Astrocyte (in vitro differentiated cells and primary cell): Measurements from ENCODE around the gene MMAB. TPM values are rescaled to one million over a fixed set of nuclear protein-coding genes. Genes with fewer than 3 reads are reported as not detected.

Experiments used
- DNase-seq: peaks from one replicate; pipeline ENCODE4 v3.0.0-alpha.2; 2010; ENCODE audit warnings: low read depth
- FAIRE-seq: peaks from 2 replicates; lab custom pipeline; 2011; peaks lifted over from hg19 to GRCh38; lab: Jason Lieb, UNC
- H2AFZ ChIP-seq: 2 replicates; pipeline ENCODE4 v1.6.0; 2012; ENCODE audit warnings: low read depth, low read length, inconsistent platforms
- H3K27ac ChIP-seq: 2 replicates; pipeline ENCODE4 v1.5.1; 2011; ENCODE audit warnings: low read depth, low read length, inconsistent platforms
- H3K27me3 ChIP-seq: 2 replicates; pipeline ENCODE4 v1.6.0; 2011; ENCODE audit warnings: low read length, inconsistent platforms; ENCODE audit not compliant: insufficient read depth
- H3K36me3 ChIP-seq: 2 replicates; pipeline ENCODE4 v1.5.1; 2011; ENCODE audit warnings: low read length, inconsistent platforms; ENCODE audit not compliant: insufficient read depth
- H3K4me1 ChIP-seq: 2 replicates; pipeline ENCODE4 v1.5.1; 2011; ENCODE audit warnings: low read length, inconsistent platforms; ENCODE audit not compliant: insufficient read depth
- H3K4me2 ChIP-seq: 2 replicates; pipeline ENCODE4 v1.6.0; 2012; ENCODE audit warnings: low read length, inconsistent platforms
- H3K4me3 ChIP-seq: 2 replicates; pipeline ENCODE4 v1.5.1; 2011; ENCODE audit warnings: low read depth, mild to moderate bottlenecking, low read length, inconsistent platforms; ENCODE audit not compliant: insufficient read depth
- H3K79me2 ChIP-seq: 2 replicates; pipeline ENCODE4 v1.6.0; 2012; ENCODE audit warnings: mild to moderate bottlenecking, low read length, inconsistent platforms; ENCODE audit not compliant: insufficient read depth
- H3K9ac ChIP-seq: 2 replicates; pipeline ENCODE4 v1.6.0; 2012; ENCODE audit warnings: mild to moderate bottlenecking, low read length, inconsistent platforms
- H3K9me3 ChIP-seq: 2 replicates; pipeline ENCODE4 v1.5.1; 2012; ENCODE audit warnings: low read depth, mild to moderate bottlenecking, low read length, inconsistent platforms; ENCODE audit not compliant: insufficient read depth
- H4K20me1 ChIP-seq: 2 replicates; pipeline ENCODE4 v1.6.0; 2012; ENCODE audit warnings: low read length, inconsistent platforms; ENCODE audit not compliant: insufficient read depth
- H3K27ac Mint-ChIP-seq: one replicate; pipeline ENCODE4 v1.8.0; 2021; ENCODE audit warnings: mild to moderate bottlenecking, mixed read lengths; ENCODE audit not compliant: unreplicated experiment
- H3K27me3 Mint-ChIP-seq: one replicate; pipeline ENCODE4 v1.8.0; 2021; ENCODE audit warnings: low read depth, mixed read lengths; ENCODE audit not compliant: unreplicated experiment
- H3K36me3 Mint-ChIP-seq: one replicate; pipeline ENCODE4 v1.8.0; 2021; ENCODE audit warnings: low read depth, mixed read lengths; ENCODE audit not compliant: unreplicated experiment
- H3K4me1 Mint-ChIP-seq: one replicate; pipeline ENCODE4 v1.8.0; 2021; ENCODE audit warnings: low read depth, mixed read lengths; ENCODE audit not compliant: unreplicated experiment
- H3K4me3 Mint-ChIP-seq: one replicate; pipeline ENCODE4 v1.8.0; 2021; ENCODE audit warnings: mild to moderate bottlenecking, moderate library complexity, mixed read lengths; ENCODE audit not compliant: unreplicated experiment
- H3K9me3 Mint-ChIP-seq: one replicate; pipeline ENCODE4 v1.8.0; 2021; ENCODE audit warnings: mild to moderate bottlenecking, mixed read lengths; ENCODE audit not compliant: unreplicated experiment
- CTCF ChIP-seq: IDR thresholded peaks from 2 replicates; pipeline ENCODE4 v1.5.1; 2011; ENCODE audit warnings: low read depth, mild to moderate bottlenecking, inconsistent platforms, low read length, moderate library complexity; ENCODE audit not compliant: insufficient read depth
- EZH2 ChIP-seq: IDR thresholded peaks from 2 replicates; pipeline ENCODE4 v1.6.1; 2012; ENCODE audit warnings: mild to moderate bottlenecking, low read length, inconsistent platforms; ENCODE audit not compliant: insufficient read depth
- total RNA-seq: library from RNA; stranded (reverse); gene quantifications from 2 replicates; pipeline ENCODE4 v1.2.1, GENCODE V29; 2021

Gene MMAB
- total RNA-seq, 1 donor from 2014 or later = 17.8 TPM

- H3K27ac Mint-ChIP-seq = no peak overlapping the region
- Histone ChIP-seq H3K79me2 (no peaks in the 10 kb centered on the region), H4K20me1 (no peaks in the 10 kb centered on the region), H3K27me3 (no peaks in the 10 kb centered on the region), H3K9me3 (no peaks in the 10 kb centered on the region), H3K4me3 (no peak overlapping the region), H3K36me3 (no peaks in the 10 kb centered on the region), H3K4me2 (no peak overlapping the region), H3K9ac (no peak overlapping the region), H3K27ac (no peak overlapping the region), H3K4me1 (no peaks in the 10 kb centered on the region), H2AFZ (no peak overlapping the region)
- no peak for DNase-seq
- FAIRE-seq = no peak
- H3K27me3 Mint-ChIP-seq = no peaks in the 10 kb centered on the region
- peaks cover 20% of the 10 kb centered on the region for H3K36me3 Mint-ChIP-seq
- H3K4me3 Mint-ChIP-seq = no peak overlapping the region
- TF ChIP-seq CTCF (no peak), EZH2 (no peak)
- H3K4me1 Mint-ChIP-seq = no peaks in the 10 kb centered on the region
- no peaks in the 10 kb centered on the region for H3K9me3 Mint-ChIP-seq
These were observed 43.3 kb downstream of the MMAB start for GRCh38 chr12:109529691-109530640.

DNA sequence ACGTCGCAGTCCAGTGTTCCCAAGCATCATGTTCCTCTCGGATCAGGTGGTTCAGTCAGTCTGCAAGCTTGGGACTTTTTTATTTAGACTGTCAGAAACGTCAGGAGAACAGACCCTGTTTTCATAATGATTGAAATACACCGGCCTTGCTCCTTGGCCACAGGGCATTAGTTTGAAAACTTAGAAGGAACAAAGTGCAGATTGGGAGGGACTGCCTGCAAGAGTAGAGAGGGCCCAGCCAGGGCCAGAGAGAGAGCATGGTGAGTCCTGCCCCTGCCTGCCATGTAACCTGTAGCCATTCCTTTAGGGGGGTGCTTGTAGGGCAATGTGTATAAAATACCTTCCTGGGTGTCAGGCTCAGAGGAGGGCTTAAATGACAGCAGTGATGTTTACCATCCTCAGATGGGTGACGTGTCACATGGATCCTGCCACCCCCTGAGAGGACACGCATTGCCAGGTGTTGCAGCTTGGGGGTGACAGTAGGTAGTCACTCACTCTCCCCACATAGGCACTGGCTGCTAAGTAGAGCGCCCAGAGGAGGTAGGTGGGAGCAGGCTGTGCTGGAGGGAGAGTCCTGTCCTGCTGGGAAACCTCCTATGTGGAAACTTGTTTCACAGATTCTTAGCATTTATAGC lies 45.7 kb downstream of the MMAB start:
- Histone ChIP-seq H3K4me2 (no peak overlapping the region), H3K9me3 (no peaks in the 10 kb centered on the region), H3K36me3 (peaks cover 4% of the 10 kb centered on the region), H3K27me3 (no peaks in the 10 kb centered on the region), H3K27ac (no peak overlapping the region), H3K79me2 (no peaks in the 10 kb centered on the region), H3K4me3 (no peak overlapping the region), H3K4me1 (no peaks in the 10 kb centered on the region), H4K20me1 (no peaks in the 10 kb centered on the region), H3K9ac (no peak overlapping the region), H2AFZ (no peak overlapping the region)
- Mint-ChIP-seq H3K27ac (no peak overlapping the region), H3K27me3 (no peaks in the 10 kb centered on the region), H3K36me3 (peaks cover 16% of the 10 kb centered on the region), H3K9me3 (peaks cover 1% of the 10 kb centered on the region), H3K4me1 (no peaks in the 10 kb centered on the region), H3K4me3 (no peak overlapping the region)
- TF ChIP-seq CTCF (no peak), EZH2 (no peak)
- no peak for FAIRE-seq
- no peak for DNase-seq

DNA sequence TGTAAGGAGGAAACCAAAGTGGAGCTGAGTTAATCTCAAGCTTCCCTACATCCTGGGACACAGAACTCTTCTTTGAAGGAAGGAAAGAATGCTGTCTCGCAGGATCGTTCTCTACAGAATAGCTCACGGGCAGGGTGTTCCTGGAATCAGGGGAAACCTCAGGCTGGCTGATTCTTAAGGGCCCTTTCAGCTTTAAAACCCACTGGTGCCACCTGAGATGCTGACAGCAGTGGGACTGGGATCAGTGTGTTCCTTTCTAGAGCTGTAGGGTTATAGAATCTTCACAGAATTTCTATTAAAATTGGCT lies 48.1 kb downstream of the MMAB start:
- Histone ChIP-seq H4K20me1 (no peaks in the 10 kb centered on the region), H3K36me3 (peaks cover 9% of the 10 kb centered on the region), H3K4me2 (no peak overlapping the region), H3K79me2 (no peaks in the 10 kb centered on the region), H2AFZ (no peak overlapping the region), H3K9ac (no peak overlapping the region), H3K27ac (no peak overlapping the region), H3K4me1 (no peaks in the 10 kb centered on the region), H3K9me3 (no peaks in the 10 kb centered on the region), H3K4me3 (no peak overlapping the region), H3K27me3 (no peaks in the 10 kb centered on the region)
- Mint-ChIP-seq H3K36me3 (peaks cover 22% of the 10 kb centered on the region), H3K27me3 (no peaks in the 10 kb centered on the region), H3K27ac (no peak overlapping the region), H3K4me1 (peaks cover 3% of the 10 kb centered on the region), H3K4me3 (no peak overlapping the region), H3K9me3 (peaks cover 1% of the 10 kb centered on the region)
- no peak for DNase-seq
- FAIRE-seq = no peak
- TF ChIP-seq EZH2 = no peak
- TF ChIP-seq CTCF = no peak
